ENCODE data around the gene MYRFL.

GRCh38 chr12:69868695-69869094 lies 43.7 kb downstream of the MYRFL start:
- TF ChIP-seq CTCF (IDR thresholded peaks at IDR 0.05): no peak
- TF ChIP-seq POLR2A (IDR thresholded peaks at IDR 0.05): no peak
- TF ChIP-seq EP300 (IDR thresholded peaks at IDR 0.05): no peak
